ENCODE results near the gene SPATA6.
"Not testable (repeated sequence)": the region's sequence is repeated elsewhere in the genome, so short reads cannot be mapped to it uniquely, and the experiment has no call there.

GRCh38 chr1:48277437-48277836, 194.6 kb downstream of the SPATA6 start:
- not testable (repeated sequence) for TF ChIP-seq CTCF (IDR thresholded peaks at IDR 0.05; ENCODE audit: extremely low read depth in 1 of 2, insufficient read depth in 1 of 2, low read depth in 1 of 2, low read length in 2 of 2); POLR2A (IDR thresholded peaks at IDR 0.05; ENCODE audit: low read depth, low read length); MAX (IDR thresholded peaks at IDR 0.05; ENCODE audit: insufficient read depth, insufficient read length)
